ENCODE results near the gene ZNF667. TPM values are rescaled to one million over a fixed set of nuclear protein-coding genes. Genes with fewer than 3 reads are reported as not detected.

ZNF667 gene
- total RNA-seq, 1 experiment from 2014 or later, result not detected

- ChIA-PET POLR2A (no interaction called here), CTCF (no interaction called here)
- H3K36me3 ChIP-seq (ENCODE audit: control insufficient read depth, insufficient read depth, low read length), result no peaks in the 10 kb centered on the region
- no peak overlapping the region for H3K27ac ChIP-seq (ENCODE audit: low read length)
- H3K4me1 ChIP-seq (ENCODE audit: control insufficient read depth, insufficient read depth, low read length), result no peaks in the 10 kb centered on the region
- DNase-seq (ENCODE audit: low read depth, low spot score) (no peak), ATAC-seq (no peak)
- H3K9me3 ChIP-seq (ENCODE audit: control insufficient read depth, insufficient read depth, low read depth, low read length), result peaks cover 13% of the 10 kb centered on the region
- H3K27me3 ChIP-seq (ENCODE audit: control insufficient read depth, insufficient read depth, low read length), result no peaks in the 10 kb centered on the region
- TF ChIP-seq SIN3A (IDR thresholded peaks at IDR 0.05; ENCODE audit: borderline replicate concordance, insufficient read depth, low read depth, low read length), result no peak
- TF ChIP-seq, protein P1, sequence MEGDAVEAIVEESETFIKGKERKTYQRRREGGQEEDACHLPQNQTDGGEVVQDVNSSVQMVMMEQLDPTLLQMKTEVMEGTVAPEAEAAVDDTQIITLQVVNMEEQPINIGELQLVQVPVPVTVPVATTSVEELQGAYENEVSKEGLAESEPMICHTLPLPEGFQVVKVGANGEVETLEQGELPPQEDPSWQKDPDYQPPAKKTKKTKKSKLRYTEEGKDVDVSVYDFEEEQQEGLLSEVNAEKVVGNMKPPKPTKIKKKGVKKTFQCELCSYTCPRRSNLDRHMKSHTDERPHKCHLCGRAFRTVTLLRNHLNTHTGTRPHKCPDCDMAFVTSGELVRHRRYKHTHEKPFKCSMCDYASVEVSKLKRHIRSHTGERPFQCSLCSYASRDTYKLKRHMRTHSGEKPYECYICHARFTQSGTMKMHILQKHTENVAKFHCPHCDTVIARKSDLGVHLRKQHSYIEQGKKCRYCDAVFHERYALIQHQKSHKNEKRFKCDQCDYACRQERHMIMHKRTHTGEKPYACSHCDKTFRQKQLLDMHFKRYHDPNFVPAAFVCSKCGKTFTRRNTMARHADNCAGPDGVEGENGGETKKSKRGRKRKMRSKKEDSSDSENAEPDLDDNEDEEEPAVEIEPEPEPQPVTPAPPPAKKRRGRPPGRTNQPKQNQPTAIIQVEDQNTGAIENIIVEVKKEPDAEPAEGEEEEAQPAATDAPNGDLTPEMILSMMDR (IDR thresholded peaks at IDR 0.05), result no peak
- in situ Hi-C loops (cut with HindIII; ENCODE audit: low pct_unique_long_range_greater_than_20kb, low sequenced_read_pairs), result no loop called here
- peak overlapping the region in 1 of 2 experiments; percentile 32; a peak in 1 of 4 replicates for H3K4me3 ChIP-seq (ENCODE audit: low read depth in 2 of 2, low read length in 2 of 2)
- intact Hi-C loops (cut with micrococcal nuclease; ENCODE audit: unreplicated experiment), result no loop called here
- no TSS peak for BruUV-seq (replicated peaks)
Observed at GRCh38 chr19:56477429-56478338, 539 bp upstream of the ZNF667 start.

- no peak for TF ChIP-seq POLR2AphosphoS5 (IDR thresholded peaks at IDR 0.05; ENCODE audit: low read depth, low read length)
- no peak for TF ChIP-seq TCF7L2 (IDR thresholded peaks at IDR 0.05; ENCODE audit: low read depth, low read length)
- TF ChIP-seq, protein P2, sequence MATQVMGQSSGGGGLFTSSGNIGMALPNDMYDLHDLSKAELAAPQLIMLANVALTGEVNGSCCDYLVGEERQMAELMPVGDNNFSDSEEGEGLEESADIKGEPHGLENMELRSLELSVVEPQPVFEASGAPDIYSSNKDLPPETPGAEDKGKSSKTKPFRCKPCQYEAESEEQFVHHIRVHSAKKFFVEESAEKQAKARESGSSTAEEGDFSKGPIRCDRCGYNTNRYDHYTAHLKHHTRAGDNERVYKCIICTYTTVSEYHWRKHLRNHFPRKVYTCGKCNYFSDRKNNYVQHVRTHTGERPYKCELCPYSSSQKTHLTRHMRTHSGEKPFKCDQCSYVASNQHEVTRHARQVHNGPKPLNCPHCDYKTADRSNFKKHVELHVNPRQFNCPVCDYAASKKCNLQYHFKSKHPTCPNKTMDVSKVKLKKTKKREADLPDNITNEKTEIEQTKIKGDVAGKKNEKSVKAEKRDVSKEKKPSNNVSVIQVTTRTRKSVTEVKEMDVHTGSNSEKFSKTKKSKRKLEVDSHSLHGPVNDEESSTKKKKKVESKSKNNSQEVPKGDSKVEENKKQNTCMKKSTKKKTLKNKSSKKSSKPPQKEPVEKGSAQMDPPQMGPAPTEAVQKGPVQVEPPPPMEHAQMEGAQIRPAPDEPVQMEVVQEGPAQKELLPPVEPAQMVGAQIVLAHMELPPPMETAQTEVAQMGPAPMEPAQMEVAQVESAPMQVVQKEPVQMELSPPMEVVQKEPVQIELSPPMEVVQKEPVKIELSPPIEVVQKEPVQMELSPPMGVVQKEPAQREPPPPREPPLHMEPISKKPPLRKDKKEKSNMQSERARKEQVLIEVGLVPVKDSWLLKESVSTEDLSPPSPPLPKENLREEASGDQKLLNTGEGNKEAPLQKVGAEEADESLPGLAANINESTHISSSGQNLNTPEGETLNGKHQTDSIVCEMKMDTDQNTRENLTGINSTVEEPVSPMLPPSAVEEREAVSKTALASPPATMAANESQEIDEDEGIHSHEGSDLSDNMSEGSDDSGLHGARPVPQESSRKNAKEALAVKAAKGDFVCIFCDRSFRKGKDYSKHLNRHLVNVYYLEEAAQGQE (IDR thresholded peaks at IDR 0.05; ENCODE audit: insufficient read depth in 1 of 2, low read depth in 2 of 2, low read length in 1 of 2), result no peak
- TF ChIP-seq SIN3A (IDR thresholded peaks at IDR 0.05; ENCODE audit: borderline replicate concordance, insufficient read depth, low read depth, low read length), result no peak
- TF ChIP-seq, protein P1 (IDR thresholded peaks at IDR 0.05), result no peak
- ChIA-PET CTCF (no interaction called here), POLR2A (no interaction called here)
- Histone ChIP-seq H3K4me1 (ENCODE audit: control insufficient read depth, insufficient read depth, low read length) (no peaks in the 10 kb centered on the region), H3K4me3 (ENCODE audit: low read depth in 2 of 2, low read length in 2 of 2) (no peak overlapping the region; a peak in 1 of 4 replicates), H3K36me3 (ENCODE audit: control insufficient read depth, insufficient read depth, low read length) (no peaks in the 10 kb centered on the region), H3K9me3 (ENCODE audit: control insufficient read depth, insufficient read depth, low read depth, low read length) (peaks cover 12% of the 10 kb centered on the region), H3K27me3 (ENCODE audit: control insufficient read depth, insufficient read depth, low read length) (no peaks in the 10 kb centered on the region), H3K27ac (ENCODE audit: low read length) (no peak overlapping the region)
- intact Hi-C loops (cut with micrococcal nuclease; ENCODE audit: unreplicated experiment) (no loop called here), in situ Hi-C loops (cut with HindIII; ENCODE audit: low pct_unique_long_range_greater_than_20kb, low sequenced_read_pairs) (no loop called here)
- BruUV-seq (replicated peaks), result no TSS peak
- ATAC-seq, result no peak
- no peak for DNase-seq (ENCODE audit: low read depth, low spot score)
Observed at GRCh38 chr19:56476093-56476492, 1.1 kb downstream of the ZNF667 start.

All from Panc1 (cell line).